Tibial nerve (tissue), 4 donors: ENCODE measurements around the gene CORO2A.

Source experiments
- EP300 ChIP-seq, 2 donors: sonication (generic); formaldehyde crosslinking; IDR thresholded peaks; one replicate each; pipeline ENCODE4 v1.6.1; 2017; ENCODE audit warnings: antibody characterized with exemption in 2 of 2, mild to moderate bottlenecking in 1 of 2
- POLR2A ChIP-seq, 2 donors: fragments of 450-650 bp; IDR thresholded peaks; one replicate each; pipeline ENCODE4 v1.6.1; 2017; ENCODE audit warnings: antibody characterized with exemption in 2 of 2, mild to moderate bottlenecking in 2 of 2, moderate library complexity in 2 of 2
- TF ChIP-seq, protein P1 (sequence below), 5 experiments: fragments of 200-600 bp in 3 of 5; fragments of 450-650 bp in 2 of 5; sonication (generic) in 3 of 5; IDR thresholded peaks; one replicate each; pipeline ENCODE4 v1.5.1; 2016 to 2019; ENCODE audit warnings: antibody characterized with exemption in 5 of 5, mild to moderate bottlenecking in 3 of 5, moderate library complexity in 2 of 5

DNA sequence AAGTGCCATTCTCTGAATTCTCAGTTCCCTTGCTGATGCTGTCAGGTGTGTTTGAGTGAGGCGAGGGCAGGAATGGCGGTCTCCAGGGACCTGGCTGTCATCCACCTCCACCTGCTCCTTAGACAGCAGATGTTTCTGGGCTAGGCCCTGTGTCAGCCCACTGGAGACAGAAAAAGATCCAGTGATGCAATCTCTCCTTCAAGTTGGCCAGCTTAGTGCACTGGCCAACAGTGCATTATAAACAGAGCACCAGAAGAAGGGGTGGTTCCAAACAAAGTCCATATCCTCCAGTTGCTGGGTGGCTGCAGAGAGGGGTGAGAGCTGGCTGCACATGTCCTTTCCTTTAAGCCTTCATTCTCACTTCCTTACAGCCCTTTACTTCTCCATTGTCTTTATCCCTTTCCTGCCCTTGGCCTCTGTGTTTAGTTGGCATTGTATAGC lies 109.4 kb downstream of the CORO2A start:
- TF ChIP-seq, protein P1, sequence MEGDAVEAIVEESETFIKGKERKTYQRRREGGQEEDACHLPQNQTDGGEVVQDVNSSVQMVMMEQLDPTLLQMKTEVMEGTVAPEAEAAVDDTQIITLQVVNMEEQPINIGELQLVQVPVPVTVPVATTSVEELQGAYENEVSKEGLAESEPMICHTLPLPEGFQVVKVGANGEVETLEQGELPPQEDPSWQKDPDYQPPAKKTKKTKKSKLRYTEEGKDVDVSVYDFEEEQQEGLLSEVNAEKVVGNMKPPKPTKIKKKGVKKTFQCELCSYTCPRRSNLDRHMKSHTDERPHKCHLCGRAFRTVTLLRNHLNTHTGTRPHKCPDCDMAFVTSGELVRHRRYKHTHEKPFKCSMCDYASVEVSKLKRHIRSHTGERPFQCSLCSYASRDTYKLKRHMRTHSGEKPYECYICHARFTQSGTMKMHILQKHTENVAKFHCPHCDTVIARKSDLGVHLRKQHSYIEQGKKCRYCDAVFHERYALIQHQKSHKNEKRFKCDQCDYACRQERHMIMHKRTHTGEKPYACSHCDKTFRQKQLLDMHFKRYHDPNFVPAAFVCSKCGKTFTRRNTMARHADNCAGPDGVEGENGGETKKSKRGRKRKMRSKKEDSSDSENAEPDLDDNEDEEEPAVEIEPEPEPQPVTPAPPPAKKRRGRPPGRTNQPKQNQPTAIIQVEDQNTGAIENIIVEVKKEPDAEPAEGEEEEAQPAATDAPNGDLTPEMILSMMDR (IDR thresholded peaks at IDR 0.05): no peak
- no peak for TF ChIP-seq POLR2A (IDR thresholded peaks at IDR 0.05)
- TF ChIP-seq EP300 (IDR thresholded peaks at IDR 0.05): peak in 1 of 2 donors; percentile 7
